ENCODE results near the gene ALK.

The ALK gene

DNA sequence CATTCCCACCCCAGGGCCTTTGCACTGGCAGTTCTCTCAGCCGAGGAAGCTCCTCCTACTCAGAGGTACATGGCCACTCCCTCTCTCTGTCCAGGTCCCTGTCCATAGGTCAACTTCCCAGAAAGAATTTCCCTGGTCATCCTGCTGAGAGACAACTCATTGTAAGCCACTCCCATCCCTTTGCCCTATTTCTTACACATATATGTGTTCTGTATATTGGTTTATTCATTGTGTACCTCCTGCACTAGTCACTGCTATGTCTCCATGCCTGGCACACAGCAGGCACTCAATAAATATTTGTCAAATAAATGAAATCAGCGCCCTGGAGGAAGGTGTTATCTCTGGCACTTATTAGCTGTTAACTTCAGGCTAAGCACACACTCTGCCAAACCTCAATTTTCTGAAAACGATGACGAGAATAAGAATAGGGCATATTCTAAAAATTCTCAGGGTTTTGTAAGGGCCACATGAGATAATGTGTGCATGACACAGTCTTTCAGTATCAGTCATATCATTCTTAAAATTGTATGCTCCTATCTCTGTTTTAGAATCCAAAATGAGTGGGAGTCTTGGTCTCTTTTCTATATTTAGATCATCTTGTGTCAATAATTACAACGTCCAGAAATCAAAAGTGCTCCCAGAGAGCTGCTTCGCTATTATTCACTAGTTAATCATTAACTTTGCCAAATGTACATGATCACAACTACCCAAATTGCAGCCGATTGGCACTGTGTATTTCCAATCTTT, 198.0 kb downstream of the ALK start:
- no peak for DNase-seq (ENCODE audit: low spot score in 2 of 2)
- peak; percentile 65 for ATAC-seq
- H3K4me1 Mint-ChIP-seq: no peaks in the 10 kb centered on the region
- H3K4me3 Mint-ChIP-seq: no peak overlapping the region
- no peaks in the 10 kb centered on the region for H3K36me3 Mint-ChIP-seq
- H3K27ac Mint-ChIP-seq: no peak overlapping the region
- H3K9me3 Mint-ChIP-seq: no peaks in the 10 kb centered on the region

DNA sequence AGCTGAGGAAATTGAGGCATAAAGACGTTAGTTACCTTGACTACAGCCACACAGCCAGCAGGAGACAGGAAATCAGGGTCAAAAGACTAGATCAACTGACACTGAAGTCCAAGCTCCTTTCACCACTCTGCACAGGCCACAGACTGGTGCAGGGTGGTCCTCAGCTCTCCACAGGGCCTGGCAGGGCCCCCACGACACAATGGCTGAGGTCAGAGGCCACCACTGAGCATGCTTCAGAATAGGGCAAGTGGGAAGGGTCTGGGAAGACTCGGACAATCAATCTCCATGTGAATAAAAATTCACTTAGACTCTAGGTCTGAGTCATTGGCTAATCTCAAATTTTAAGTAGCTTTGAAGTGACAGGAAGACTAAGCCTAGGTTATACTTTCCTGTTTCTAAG, 201.7 kb downstream of the ALK start:
- Mint-ChIP-seq H3K4me1 (no peaks in the 10 kb centered on the region), H3K9me3 (no peaks in the 10 kb centered on the region), H3K4me3 (no peak overlapping the region), H3K36me3 (no peaks in the 10 kb centered on the region), H3K27ac (no peak overlapping the region)
- ATAC-seq (no peak), DNase-seq (ENCODE audit: low spot score in 2 of 2) (no peak)

DNA sequence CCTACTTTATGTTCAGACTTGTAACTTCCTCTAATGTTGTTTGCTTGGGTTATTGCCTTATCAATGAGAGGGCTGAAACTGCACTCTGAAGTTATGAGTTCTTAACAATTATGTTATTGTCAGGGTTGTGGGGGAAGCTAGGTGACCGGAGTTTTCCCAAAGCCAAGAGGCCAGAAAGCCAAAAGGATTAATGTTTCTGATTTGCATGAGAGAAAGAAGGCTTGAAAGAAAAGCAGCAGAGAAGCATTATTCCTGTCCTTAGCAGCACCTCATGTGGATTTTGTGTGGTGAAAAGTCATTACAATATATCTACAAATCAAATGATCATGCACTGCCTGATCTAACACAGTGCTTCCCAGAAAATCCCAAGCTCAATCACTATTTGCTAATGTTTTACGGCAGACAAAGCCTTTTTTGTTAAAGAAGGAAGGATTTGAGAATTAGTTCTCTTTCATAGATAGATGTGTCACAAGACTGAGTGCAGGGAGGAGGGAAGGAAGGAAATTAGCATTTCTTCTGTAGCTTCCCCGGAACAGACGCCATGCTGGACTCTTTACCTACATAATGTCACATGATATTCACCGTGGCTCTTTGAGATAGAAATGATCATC, 203.2 kb downstream of the ALK start:
- Mint-ChIP-seq H3K27ac (no peak overlapping the region), H3K4me1 (no peaks in the 10 kb centered on the region), H3K9me3 (no peaks in the 10 kb centered on the region), H3K4me3 (no peak overlapping the region), H3K36me3 (no peaks in the 10 kb centered on the region)
- ATAC-seq (no peak), DNase-seq (ENCODE audit: low spot score in 2 of 2) (no peak)

DNA sequence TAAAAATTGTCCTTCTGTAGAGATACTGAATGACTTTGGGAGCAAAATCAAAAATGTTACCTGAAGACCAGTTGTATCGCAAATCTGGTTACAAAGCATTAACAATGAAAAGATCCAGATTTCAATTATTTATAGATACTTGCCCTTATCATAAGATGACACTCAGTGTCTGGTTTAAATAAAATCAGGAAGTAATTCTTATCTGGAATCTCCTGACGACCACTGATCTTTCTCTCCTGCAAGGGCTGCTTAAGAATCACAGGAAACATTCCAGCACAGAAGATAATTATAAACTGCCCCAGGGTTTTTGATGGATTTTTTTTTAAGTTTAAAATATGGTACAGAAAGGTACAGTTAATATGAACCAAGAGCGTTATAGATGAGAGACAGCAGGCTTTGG, 205.7 kb downstream of the ALK start:
- Mint-ChIP-seq H3K4me1 (no peaks in the 10 kb centered on the region), H3K36me3 (no peaks in the 10 kb centered on the region), H3K4me3 (no peak overlapping the region), H3K9me3 (no peaks in the 10 kb centered on the region), H3K27ac (no peak overlapping the region)
- ATAC-seq (no peak), DNase-seq (ENCODE audit: low spot score in 2 of 2) (no peak)

DNA sequence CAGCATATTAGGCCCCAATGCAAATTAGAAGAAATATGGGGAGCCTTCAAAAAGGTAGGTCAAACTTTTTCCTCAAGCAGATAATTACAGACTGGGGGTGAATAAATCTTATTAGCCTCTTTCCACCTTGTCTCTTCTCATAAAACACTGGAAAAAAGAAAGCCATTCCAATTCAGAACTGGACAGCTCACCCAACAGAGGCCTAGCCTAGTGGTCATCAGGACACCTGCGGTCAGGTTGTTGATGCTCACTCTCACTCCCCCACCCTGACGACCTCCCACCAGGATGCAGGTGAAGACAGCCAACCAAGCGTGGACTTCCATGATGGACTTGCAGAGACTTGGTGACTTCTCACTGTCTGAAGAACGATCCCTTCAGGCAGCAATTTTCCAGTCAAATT, 207.1 kb downstream of the ALK start:
- H3K4me3 Mint-ChIP-seq: no peak overlapping the region
- no peaks in the 10 kb centered on the region for H3K36me3 Mint-ChIP-seq
- DNase-seq (ENCODE audit: low spot score in 2 of 2) (no peak), ATAC-seq (no peak)
- no peaks in the 10 kb centered on the region for H3K9me3 Mint-ChIP-seq
- no peaks in the 10 kb centered on the region for H3K4me1 Mint-ChIP-seq
- no peak overlapping the region for H3K27ac Mint-ChIP-seq

DNA sequence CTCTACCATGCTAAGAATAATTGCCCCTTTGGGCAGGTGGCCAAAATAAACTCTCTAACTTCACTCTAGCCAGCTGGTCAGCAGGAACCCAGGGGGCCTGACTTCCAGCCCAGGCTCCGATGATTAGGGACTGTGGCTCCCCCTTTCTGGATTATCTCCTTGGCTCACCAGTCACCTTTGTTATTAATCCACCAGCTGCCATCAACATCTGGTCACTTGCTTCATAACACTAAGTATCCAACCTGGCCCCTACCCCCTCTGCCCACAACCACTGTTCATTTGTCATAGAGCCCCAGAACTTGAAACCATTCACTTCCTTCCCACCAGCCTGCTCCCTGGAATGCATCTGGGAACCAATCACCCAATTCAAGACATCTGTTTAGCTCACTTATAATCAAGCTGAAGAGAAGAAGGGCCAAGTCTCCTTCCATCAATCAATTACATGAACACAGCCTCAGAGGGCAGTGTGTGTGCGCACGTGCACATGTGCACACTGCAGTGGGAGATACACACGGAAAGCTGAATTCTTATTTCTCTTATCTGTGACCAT, 215.1 kb downstream of the ALK start:
- Mint-ChIP-seq H3K36me3 (no peaks in the 10 kb centered on the region), H3K27ac (no peak overlapping the region), H3K9me3 (no peaks in the 10 kb centered on the region), H3K4me1 (peaks cover 7% of the 10 kb centered on the region), H3K4me3 (no peak overlapping the region)
- DNase-seq (ENCODE audit: low spot score in 2 of 2) (no peak), ATAC-seq (no peak)

DNA sequence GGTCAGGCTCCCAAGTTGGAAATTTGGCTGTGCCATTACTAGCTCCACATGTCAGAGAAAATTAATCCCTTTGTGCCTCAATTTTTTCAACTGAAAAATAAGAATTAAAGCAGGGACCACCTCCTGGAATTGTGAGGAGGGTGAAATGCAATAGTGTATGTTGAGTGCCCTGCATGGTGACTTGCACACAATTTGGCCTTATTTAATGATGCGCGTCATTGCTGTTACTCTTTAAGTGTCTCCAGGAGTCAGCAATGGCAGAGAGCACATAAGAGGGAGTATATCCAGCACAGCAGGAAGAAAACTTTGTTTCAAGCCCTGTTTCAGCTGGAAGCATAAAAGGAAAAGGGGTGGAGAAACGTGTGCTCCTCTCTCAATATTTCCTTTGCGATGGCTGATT, 215.8 kb downstream of the ALK start:
- ATAC-seq (no peak), DNase-seq (ENCODE audit: low spot score in 2 of 2) (no peak)
- peaks cover 7% of the 10 kb centered on the region for H3K4me1 Mint-ChIP-seq
- H3K27ac Mint-ChIP-seq: no peak overlapping the region
- H3K4me3 Mint-ChIP-seq: no peak overlapping the region
- H3K36me3 Mint-ChIP-seq: no peaks in the 10 kb centered on the region
- H3K9me3 Mint-ChIP-seq: no peaks in the 10 kb centered on the region

DNA sequence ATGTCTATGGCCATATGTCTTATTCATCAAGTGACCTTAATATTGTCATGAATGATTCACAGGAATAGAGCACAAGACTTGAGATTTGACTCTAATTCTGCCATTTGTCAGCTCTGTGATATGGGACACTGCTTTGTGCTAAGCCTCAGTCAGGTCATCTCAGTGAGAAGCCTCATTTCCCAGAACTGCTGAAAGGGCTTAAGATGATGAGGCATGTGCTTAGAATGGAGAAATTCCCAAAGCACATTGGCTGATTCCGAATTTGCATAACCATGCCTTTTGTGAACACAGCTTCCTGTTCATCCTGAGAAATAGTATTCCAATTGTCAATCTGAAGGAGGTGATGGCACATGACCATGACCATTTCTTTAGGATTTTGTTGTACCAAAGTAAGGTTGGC, 218.1 kb downstream of the ALK start:
- H3K27ac Mint-ChIP-seq: no peak overlapping the region
- H3K36me3 Mint-ChIP-seq: no peaks in the 10 kb centered on the region
- no peak for DNase-seq (ENCODE audit: low spot score in 2 of 2)
- no peaks in the 10 kb centered on the region for H3K9me3 Mint-ChIP-seq
- ATAC-seq: no peak
- peaks cover 7% of the 10 kb centered on the region for H3K4me1 Mint-ChIP-seq
- H3K4me3 Mint-ChIP-seq: no peak overlapping the region

DNA sequence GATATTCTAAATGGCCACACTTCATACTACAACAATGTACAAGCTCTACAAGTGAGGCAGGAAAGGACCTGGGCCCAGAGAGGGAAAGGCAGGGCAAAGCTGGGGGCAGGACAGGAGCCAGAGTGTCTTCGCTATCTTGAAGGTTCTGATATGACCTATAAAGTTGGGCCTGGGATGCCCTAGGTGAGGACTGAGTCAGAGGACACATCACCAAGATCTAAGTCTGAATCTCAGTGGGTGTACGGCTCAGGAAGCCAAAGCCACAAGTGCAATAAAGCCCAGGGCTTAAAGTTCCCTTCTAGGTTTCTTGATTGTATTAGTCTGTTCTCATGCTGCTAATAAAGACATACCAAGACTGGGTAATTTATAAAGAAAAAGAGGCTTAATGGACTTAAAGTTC, 219.1 kb downstream of the ALK start:
- H3K4me3 Mint-ChIP-seq: no peak overlapping the region
- no peak overlapping the region for H3K27ac Mint-ChIP-seq
- peak; percentile 73 for ATAC-seq

DNA sequence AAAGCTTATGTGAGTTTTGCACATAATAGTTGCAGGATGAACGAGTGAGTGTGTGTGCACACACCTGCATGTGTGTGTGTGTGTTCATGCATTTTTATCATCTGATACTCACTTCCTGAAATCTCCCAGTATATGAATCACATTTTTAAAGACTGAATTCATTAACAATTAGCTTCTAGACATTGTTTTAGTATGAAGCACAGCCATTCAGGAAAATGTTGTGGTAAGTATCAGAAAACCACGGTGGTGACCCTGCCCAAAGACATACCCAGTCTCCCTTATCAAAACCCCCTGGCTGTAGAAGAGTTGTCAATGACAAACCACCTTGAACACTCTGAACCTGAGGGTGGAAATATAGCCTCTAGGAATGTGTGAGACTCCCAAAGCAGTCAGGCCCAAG, 220.8 kb downstream of the ALK start:
- Mint-ChIP-seq H3K27ac (no peak overlapping the region), H3K36me3 (no peaks in the 10 kb centered on the region), H3K4me1 (peaks cover 7% of the 10 kb centered on the region), H3K4me3 (no peak overlapping the region), H3K9me3 (no peaks in the 10 kb centered on the region)
- ATAC-seq (no peak), DNase-seq (ENCODE audit: low spot score in 2 of 2) (no peak)

More for the DNA sequence above, 219.1 kb downstream of the ALK start:
- no peak for DNase-seq (ENCODE audit: low spot score in 2 of 2)
- H3K4me1 Mint-ChIP-seq: peaks cover 7% of the 10 kb centered on the region
- H3K36me3 Mint-ChIP-seq: no peaks in the 10 kb centered on the region
- H3K9me3 Mint-ChIP-seq: no peaks in the 10 kb centered on the region

DNA sequence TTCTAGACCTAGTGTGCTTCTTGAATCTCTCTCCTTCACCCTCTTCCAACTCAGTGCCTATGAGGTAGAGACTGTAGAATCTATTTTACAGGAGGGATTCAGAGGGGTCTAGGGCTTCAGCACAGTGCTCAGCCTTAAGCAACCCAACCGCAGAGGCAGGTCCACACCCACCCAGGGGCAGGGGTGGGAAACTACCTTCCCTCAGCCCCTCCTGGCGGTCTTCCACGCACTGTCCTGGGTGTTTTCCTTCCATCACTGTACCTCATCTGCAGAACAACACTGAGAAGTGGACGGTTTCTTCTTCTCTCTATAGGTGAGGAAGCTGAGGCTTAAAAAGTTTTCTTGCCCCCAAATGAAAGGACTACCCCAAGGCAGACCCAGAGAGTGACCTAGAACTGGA, 222.3 kb downstream of the ALK start:
- Mint-ChIP-seq H3K36me3 (no peaks in the 10 kb centered on the region), H3K4me1 (peaks cover 7% of the 10 kb centered on the region), H3K27ac (no peak overlapping the region), H3K9me3 (no peaks in the 10 kb centered on the region), H3K4me3 (no peak overlapping the region)
- ATAC-seq (no peak), DNase-seq (ENCODE audit: low spot score in 2 of 2) (peak in 1 of 2 donors; percentile 18)

DNA sequence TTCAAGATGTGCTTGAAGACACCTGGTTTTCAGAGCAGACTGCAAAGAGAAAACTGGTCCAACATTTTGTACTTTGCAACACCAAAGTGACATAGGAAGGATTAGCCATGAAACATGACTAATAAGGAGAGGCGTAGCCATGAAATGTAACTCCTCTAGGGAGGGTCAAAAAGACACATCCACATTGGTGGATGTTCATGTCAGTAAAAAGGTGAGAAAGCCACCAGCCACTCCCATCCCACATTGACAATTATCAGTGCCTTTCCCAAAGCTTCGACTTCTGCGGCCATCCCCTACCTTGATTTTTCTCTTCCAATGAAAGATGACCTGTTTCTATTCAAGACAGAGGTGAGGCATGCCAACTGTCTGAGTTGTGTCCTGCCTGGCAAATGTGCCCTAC, 223.2 kb downstream of the ALK start:
- DNase-seq (ENCODE audit: low spot score in 2 of 2): peak in 1 of 2 donors; percentile 15
- ATAC-seq: no peak
- no peaks in the 10 kb centered on the region for H3K9me3 Mint-ChIP-seq
- no peak overlapping the region for H3K27ac Mint-ChIP-seq
- no peak overlapping the region for H3K4me3 Mint-ChIP-seq
- H3K4me1 Mint-ChIP-seq: peaks cover 7% of the 10 kb centered on the region
- H3K36me3 Mint-ChIP-seq: no peaks in the 10 kb centered on the region

DNA sequence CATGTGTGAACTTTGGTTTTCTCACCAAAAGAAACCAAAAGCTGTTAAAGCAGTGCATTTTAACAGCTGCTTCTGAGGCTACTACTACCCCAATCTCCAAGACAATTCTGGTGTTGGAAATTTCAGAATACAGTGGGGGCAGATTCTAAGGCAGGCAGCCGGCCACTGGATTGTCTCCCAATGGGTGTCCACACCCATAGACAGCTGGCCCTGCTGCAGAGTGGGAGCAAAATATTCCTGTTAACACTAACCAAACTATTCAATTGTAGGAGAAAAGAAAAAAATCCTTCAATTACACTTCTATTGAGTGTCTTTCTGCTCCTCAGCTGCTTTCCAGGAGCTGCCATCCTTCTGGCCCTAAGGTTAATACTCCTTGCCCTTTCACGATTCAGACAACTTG, 223.7 kb downstream of the ALK start:
- H3K4me3 Mint-ChIP-seq: no peak overlapping the region
- peak in 1 of 2 donors; percentile 23 for DNase-seq (ENCODE audit: low spot score in 2 of 2)
- no peak overlapping the region for H3K27ac Mint-ChIP-seq
- H3K9me3 Mint-ChIP-seq: no peaks in the 10 kb centered on the region
- ATAC-seq: no peak
- no peaks in the 10 kb centered on the region for H3K36me3 Mint-ChIP-seq
- peaks cover 7% of the 10 kb centered on the region for H3K4me1 Mint-ChIP-seq

DNA sequence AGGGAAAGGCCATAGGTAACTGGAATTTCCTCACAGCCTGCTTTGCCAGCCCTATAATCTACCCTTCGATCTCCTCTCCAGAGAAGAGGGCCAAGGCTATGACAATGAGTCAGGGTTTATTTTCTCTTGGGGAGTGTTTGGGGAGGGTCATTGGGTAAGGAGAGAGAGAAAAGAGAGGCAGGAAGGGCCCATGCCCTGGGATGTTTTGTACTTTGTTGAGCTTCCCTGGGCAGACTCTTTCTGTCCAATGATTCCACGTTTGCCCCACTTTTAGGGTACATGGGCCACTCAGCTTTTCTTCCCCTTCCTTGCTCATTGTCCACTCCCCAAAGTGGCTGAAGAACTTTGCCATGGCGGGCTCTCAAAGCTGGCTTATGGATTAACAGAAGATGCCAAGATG, 224.2 kb downstream of the ALK start:
- H3K4me1 Mint-ChIP-seq: peaks cover 4% of the 10 kb centered on the region
- H3K36me3 Mint-ChIP-seq: no peaks in the 10 kb centered on the region
- H3K9me3 Mint-ChIP-seq: no peaks in the 10 kb centered on the region
- H3K27ac Mint-ChIP-seq: no peak overlapping the region
- DNase-seq (ENCODE audit: low spot score in 2 of 2) (peak in 1 of 2 donors; percentile 20), ATAC-seq (no peak)
- no peak overlapping the region for H3K4me3 Mint-ChIP-seq

DNA sequence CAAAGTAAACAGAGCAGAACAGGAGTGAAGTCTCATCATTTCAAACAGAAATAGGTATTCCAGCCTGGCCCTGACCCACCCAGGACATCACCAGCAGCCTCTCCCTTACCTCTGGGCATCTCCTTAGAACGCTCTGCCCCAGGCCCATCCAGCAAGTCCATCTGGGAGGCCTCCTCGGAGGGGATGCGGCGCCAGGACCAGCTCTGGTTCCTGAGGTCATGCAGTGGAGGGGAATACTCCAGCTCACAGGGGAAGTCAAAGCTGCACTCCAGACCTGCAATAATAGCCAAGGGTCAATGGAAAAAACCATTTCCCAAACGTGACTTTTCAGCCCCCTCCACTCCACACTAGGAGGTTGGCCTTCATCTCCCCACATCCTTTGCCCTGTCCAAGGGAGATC, 226.6 kb downstream of the ALK start:
- Mint-ChIP-seq H3K4me3 (no peak overlapping the region), H3K9me3 (no peaks in the 10 kb centered on the region), H3K4me1 (no peaks in the 10 kb centered on the region), H3K27ac (no peak overlapping the region), H3K36me3 (no peaks in the 10 kb centered on the region)
- ATAC-seq (no peak), DNase-seq (ENCODE audit: low spot score in 2 of 2) (no peak)

DNA sequence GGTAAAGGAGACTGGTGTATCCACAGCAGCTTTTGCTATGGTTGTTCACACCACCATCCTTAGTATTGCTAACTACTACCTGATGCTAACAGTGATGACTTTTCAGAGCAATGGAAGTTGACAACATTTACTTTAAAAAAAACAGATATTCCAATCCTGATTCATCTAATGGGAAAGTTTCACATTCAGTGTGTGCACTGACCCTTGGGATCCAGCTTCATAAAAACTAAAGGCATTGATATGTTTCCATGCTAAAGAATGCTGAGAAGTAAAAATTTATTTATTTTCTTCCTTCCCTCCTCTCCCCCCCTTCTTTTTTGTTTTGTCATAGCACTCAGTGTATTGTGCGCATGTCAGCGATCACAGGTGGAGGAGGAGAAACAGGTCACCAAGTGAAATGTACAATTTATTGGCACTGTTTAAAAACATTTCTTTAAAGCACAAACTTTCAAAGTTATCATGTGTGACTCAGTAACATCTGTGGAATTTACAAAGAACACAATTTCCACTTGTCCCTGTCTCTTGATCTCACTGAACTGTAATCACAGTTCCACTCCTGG, 229.9 kb downstream of the ALK start:
- ATAC-seq: no peak
- Mint-ChIP-seq H3K36me3 (no peaks in the 10 kb centered on the region), H3K4me3 (no peak overlapping the region), H3K4me1 (no peaks in the 10 kb centered on the region), H3K27ac (no peak overlapping the region), H3K9me3 (no peaks in the 10 kb centered on the region)
- DNase-seq (ENCODE audit: low spot score in 2 of 2): no peak

Data from stimulated activated effector memory CD8-positive, alpha-beta T cell treated with anti-CD3 and anti-CD28 coated beads, Interleukin-12 subunit alpha, Interleukin-12 subunit beta, amount 100 ng/mL, for 72 hours (primary cell).